Fibroblast of skin of abdomen (primary cell): ENCODE data around the gene CUL4A.
"Not testable (repeated sequence)": the region's sequence is repeated elsewhere in the genome, so short reads cannot be mapped to it uniquely, and the experiment has no call there.

ENCODE experiments used
- DNase-seq: peaks from one replicate; pipeline ENCODE4 v3.0.0-alpha.2; 2013

CUL4A gene

GRCh38 chr13:113239986-113240385 lies 30.6 kb downstream of the CUL4A start:
- no peak for DNase-seq

- peak; percentile 9 for DNase-seq
Measured at GRCh38 chr13:113241623-113242022, 32.2 kb downstream of the CUL4A start.

GRCh38 chr13:113243847-113244246 lies 34.4 kb downstream of the CUL4A start:
- no peak for DNase-seq

GRCh38 chr13:113245849-113246796 lies 36.7 kb downstream of the CUL4A start:
- no peak for DNase-seq

DNA sequence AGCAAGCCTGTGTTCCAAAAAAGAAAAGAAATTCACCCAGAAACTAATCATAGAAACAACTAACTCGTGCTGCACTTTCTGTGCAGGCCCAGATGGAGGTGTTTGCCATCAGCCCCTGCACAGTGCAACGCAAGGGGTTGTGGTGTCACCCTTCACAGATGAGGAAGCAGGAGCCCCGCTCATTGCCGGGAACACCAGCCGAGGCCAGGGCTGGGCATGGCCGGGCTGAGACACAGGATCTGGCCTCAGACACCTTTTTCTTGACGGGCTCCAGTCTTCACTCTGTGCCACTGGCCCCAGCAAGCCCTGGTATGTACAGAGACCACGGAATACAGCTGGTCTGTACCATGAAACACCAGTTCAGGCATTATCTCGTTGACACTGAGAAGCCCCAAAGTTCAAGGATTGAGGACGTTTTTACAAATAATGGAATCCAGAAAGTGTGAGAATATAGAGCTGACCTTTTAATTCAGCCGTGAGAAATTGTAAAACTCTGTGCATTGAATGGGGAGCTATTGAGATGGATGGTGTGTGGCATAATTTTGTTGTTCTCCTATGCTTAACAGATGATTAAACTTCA lies 43.2 kb downstream of the CUL4A start:
- no peak for DNase-seq

DNA sequence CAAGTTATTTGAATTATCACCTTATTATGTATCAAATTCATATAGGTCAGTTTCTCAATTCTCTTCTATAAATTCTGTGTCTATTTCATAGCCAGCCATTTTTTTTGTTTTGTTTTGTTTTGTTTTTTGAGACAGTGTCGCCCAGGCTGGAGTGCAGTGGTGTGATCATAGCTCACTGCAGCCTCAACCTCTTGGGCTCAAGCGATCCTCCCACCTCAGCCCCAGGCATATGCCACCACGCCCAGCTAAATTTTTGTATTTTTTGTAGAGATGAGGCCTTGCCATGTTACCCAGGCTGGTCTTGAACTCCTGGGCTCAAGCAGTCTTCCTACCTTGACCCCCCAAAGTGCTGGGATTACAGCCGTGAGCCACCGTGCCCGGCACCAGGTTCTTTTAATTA lies 48.5 kb downstream of the CUL4A start:
- DNase-seq: not testable (repeated sequence)

DNA sequence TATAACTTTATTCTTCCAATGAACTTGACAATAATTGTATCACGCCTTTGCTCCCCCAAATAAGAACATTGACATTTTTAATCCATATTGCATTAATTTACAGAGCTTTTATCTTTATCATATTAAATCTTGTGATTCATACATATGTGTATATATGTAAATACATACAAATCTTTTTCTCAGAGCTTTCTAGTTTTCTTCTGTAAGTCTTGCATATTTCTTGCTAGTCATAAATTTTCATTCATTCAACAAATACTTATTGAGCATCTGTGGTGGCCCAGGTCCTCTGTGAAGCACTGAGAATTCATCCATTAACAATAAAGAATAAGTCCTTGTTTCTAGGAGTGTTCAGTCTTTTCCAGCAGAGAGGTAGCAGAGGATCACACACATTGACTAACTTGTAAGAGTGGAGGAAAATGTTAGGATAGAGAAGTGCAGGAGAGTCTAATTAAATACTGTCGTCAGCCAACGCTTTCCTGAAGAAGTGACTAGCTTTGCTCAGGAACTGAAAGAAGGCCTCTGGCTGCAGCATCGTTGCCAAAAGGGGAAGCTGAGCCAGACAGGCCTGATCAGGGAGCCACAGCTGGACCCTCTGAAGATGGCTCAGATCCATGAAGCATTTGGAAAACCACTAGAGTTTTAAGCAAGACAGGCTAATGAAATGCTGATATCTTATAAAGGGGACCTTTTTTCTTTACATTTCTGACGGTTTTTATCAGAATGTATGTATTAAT lies 49.1 kb downstream of the CUL4A start:
- DNase-seq: no peak

DNA sequence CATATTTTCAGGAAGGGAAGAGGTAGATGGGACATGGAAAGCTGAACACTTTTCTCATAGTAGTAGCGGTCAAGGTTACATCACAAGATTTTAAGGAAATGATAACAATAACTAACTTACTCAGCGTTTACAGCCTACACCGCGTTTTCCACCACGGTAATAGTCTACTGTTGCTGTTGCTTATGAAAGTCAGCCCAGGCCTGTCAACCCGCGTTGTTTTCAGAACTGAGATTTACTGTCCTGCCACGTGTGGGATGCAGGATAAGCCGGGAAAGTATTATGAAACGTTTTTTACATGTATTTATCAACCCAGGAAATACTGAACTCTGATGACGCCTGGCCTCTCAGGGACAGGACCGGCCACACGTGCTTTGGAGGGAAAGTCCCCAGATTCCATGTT lies 51.6 kb downstream of the CUL4A start:
- no peak for DNase-seq

DNA sequence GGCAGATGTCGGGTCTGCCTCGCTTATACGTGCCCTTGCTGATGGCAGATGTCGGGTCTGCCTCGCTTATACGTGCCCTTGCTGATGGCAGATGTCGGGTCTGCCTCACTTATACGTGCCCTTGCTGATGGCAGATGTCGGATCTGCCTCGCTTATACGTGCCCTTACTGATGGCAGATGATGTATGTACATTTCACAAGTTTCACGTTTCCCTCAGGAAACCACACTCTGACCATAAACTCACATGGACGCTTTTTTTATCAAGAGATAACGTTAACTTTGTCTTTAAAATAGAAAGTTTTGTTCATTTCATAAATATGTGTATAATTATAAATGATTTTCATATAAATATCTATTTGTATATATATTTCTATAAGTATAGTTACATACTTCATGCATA lies 53.6 kb downstream of the CUL4A start:
- DNase-seq: not testable (repeated sequence)

GRCh38 chr13:113267642-113268405 lies 58.4 kb downstream of the CUL4A start:
- no peak for DNase-seq

DNA sequence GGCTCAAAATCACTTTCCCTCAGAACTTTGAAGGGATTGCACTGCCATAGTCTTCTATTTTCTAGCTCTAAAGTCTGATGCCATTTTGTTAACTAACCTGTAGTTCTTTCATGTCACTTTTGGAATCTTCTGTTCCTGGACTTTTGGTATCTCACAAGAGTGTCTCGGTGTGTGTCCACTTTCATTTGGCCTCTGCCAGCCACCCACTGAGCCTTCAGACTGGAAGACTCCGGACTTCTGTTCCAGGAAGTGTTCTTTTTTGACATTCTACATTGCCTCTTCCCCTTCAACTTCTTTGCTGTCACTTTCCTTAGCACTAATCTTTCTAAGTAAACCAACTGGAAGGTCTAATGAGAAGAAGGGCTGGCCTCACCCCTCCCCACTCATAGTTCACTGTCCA lies 62.6 kb downstream of the CUL4A start:
- no peak for DNase-seq

- no peak for DNase-seq
Measured at GRCh38 chr13:113272701-113273181, 63.3 kb downstream of the CUL4A start.

GRCh38 chr13:113273321-113273720 lies 63.9 kb downstream of the CUL4A start:
- no peak for DNase-seq

DNA sequence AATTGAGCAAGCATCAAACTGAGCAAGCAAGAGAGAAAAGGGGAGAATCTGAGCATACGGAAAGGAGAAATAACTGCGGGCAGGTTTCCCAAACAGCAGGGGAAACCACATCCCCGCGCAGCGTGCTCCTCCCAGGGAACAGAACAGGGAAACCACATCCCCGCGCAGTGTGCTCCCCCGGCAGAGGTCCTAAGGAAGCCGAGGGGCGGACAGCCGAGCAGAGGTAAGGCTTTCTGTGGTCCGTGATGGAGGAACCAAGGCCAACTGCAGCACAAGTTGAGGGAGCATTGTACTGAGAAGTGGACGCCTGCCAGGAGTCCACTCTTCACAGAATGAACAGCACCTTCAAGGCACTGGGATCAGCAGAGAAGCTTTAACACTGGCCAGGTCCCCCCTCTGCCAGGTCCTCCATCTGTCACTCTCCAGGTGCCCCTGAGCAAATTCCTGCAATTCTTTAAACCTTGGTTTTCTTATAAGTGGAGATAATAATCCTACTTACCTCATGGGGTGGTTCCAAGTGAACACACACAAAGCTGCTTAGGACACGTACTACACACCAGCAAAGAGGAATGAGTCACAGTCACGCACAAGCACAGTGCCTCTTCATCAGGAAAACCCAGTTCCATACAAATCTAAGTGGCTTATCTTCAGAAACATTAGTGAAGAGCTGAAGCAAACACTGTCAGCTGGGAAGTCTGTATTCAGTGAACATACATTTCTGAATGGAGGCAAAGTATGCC lies 64.6 kb downstream of the CUL4A start:
- DNase-seq: peak; percentile 15

- no peak for DNase-seq
Measured at GRCh38 chr13:113274721-113275120, 65.3 kb downstream of the CUL4A start.

GRCh38 chr13:113275387-113275786 lies 66.0 kb downstream of the CUL4A start:
- peak; percentile 55 for DNase-seq

DNA sequence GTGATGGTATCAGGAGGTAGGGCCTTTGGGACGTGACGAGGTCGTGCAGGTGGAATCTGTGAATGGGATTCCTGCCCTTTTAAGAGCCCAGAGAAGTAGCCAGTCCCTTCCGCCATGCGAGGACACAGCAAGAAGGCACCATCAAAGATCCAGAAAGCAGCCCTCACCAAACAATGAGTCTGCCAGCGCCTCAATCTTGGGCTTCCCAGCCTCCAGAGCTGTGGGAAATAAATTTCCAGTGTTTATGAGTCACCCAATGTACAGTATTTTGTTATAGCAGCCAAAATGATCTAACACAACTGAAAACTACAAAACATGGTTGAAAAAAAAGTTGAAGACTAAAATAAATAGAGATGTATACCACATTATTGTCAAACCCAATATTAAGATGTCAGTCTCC lies 70.7 kb downstream of the CUL4A start:
- DNase-seq: no peak

- no peak for DNase-seq
Measured at GRCh38 chr13:113283904-113284303, 74.5 kb downstream of the CUL4A start.

GRCh38 chr13:113288880-113289279 lies 79.5 kb downstream of the CUL4A start:
- DNase-seq: no peak

GRCh38 chr13:113291129-113291528 lies 81.7 kb downstream of the CUL4A start:
- DNase-seq: no peak

- DNase-seq: peak; percentile 18
Measured at GRCh38 chr13:113292021-113292862, 82.8 kb downstream of the CUL4A start.
